Suprapubic skin (tissue), 4 donors: ENCODE data around the gene ZSWIM9.

ENCODE experiments used
- EP300 ChIP-seq: sonication (generic); formaldehyde crosslinking; IDR thresholded peaks from one replicate; pipeline ENCODE4 v1.6.1; 2017; ENCODE audit warnings: antibody characterized with exemption
- POLR2A ChIP-seq, 2 donors: fragments of 450-650 bp; IDR thresholded peaks; one replicate each; pipeline ENCODE4 v1.6.1; 2017; ENCODE audit warnings: antibody characterized with exemption in 2 of 2, mild to moderate bottlenecking in 2 of 2, moderate library complexity in 2 of 2
- POLR2AphosphoS5 ChIP-seq, 3 donors: sonication (generic); formaldehyde crosslinking; IDR thresholded peaks; one replicate each; pipeline ENCODE4 v1.6.1; 2017; ENCODE audit warnings: antibody characterized with exemption in 3 of 3
- TF ChIP-seq, protein P1 (sequence below), 2 donors: fragments of 200-600 bp in 1 of 2; fragments of 450-650 bp in 1 of 2; sonication (generic) in 1 of 2; IDR thresholded peaks; one replicate each; pipeline ENCODE4 v1.5.1; 2016 to 2019; ENCODE audit warnings: antibody characterized with exemption in 2 of 2, mild to moderate bottlenecking in 1 of 2, moderate library complexity in 1 of 2

GRCh38 chr19:48158210-48158790 is 12.2 kb upstream of the ZSWIM9 start:
- TF ChIP-seq EP300 (no peak), POLR2A (IDR thresholded peaks at IDR 0.05) (no peak), POLR2AphosphoS5 (IDR thresholded peaks at IDR 0.05) (no peak)
- TF ChIP-seq, protein P1, sequence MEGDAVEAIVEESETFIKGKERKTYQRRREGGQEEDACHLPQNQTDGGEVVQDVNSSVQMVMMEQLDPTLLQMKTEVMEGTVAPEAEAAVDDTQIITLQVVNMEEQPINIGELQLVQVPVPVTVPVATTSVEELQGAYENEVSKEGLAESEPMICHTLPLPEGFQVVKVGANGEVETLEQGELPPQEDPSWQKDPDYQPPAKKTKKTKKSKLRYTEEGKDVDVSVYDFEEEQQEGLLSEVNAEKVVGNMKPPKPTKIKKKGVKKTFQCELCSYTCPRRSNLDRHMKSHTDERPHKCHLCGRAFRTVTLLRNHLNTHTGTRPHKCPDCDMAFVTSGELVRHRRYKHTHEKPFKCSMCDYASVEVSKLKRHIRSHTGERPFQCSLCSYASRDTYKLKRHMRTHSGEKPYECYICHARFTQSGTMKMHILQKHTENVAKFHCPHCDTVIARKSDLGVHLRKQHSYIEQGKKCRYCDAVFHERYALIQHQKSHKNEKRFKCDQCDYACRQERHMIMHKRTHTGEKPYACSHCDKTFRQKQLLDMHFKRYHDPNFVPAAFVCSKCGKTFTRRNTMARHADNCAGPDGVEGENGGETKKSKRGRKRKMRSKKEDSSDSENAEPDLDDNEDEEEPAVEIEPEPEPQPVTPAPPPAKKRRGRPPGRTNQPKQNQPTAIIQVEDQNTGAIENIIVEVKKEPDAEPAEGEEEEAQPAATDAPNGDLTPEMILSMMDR (IDR thresholded peaks at IDR 0.05), result no peak
